GM21390 (cell line): ENCODE measurements around the gene VPS8.
"Not testable (repeated sequence)": the region's sequence is repeated elsewhere in the genome, so short reads cannot be mapped to it uniquely, and the experiment has no call there.

ENCODE experiments used
- ATAC-seq: cut with Tn5 transposase; IDR thresholded peaks from one replicate; pipeline ENCODE4 v1.9.1; 2021; ENCODE audit not compliant: unreplicated experiment

Gene VPS8

DNA sequence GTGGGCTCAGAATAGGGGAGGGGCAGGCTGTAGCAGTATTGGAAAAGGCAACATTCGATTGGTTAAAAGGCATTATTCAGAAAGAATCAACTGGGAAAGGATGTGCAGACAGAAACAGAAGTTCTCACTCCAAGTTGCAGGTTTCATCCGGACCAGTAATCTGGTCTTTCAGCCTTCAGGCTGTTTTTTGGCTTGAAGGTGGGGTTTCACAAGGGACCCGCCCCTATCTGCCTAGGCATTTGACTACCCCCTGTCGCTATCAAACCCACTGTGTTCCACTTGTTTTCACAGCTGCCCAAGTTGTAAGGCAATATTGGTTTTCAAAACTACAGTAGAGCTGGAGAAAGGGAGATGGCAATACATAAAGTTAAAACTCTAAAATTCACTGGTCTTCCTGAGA lies 96.9 kb downstream of the VPS8 start:
- ATAC-seq: no peak

- ATAC-seq: no peak
Measured at GRCh38 chr3:184910664-184911063, 98.7 kb downstream of the VPS8 start.

- no peak for ATAC-seq
Measured at GRCh38 chr3:184911570-184911969, 99.6 kb downstream of the VPS8 start.

DNA sequence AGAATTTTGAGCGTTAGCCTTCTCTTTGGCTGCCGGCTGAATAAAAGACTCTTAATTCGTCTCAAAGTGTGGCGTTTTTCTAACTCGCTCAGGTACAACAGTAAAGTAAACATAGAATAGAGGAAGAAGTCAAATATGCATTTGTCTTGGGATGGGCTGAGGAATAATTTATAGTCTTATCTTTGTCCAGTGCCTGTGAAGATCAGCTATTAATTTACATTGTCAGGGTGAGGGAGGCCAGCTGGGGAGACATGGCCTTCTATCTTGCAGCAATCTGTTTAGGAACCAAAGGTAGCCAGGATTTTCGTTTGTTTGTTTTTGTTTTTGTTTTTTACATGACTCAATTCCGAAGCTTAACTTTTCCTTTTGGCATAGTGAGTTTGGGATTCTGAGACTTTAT lies 100.2 kb downstream of the VPS8 start:
- no peak for ATAC-seq

GRCh38 chr3:184914628-184915027 lies 102.7 kb downstream of the VPS8 start:
- ATAC-seq: no peak

- ATAC-seq: no peak
Measured at GRCh38 chr3:184918750-184919149, 106.8 kb downstream of the VPS8 start.

DNA sequence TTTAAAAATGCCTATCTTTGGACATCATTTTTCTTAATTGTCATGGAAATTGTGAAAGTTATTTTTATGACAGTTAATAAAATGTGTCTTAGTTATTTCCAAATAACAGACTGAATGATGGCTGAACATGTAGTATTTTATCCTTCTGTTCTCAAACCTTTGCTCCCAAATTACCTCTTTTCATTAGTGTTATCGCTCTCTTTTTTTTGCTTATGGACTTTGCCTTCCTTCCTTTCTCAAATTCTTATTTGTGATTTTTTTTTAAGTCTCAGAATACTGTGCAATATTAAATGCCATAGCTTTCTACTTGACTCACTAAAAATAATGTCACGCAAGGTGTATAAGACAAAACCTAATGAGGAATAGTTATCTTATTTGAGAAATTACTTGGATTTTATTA lies 107.7 kb downstream of the VPS8 start:
- no peak for ATAC-seq

DNA sequence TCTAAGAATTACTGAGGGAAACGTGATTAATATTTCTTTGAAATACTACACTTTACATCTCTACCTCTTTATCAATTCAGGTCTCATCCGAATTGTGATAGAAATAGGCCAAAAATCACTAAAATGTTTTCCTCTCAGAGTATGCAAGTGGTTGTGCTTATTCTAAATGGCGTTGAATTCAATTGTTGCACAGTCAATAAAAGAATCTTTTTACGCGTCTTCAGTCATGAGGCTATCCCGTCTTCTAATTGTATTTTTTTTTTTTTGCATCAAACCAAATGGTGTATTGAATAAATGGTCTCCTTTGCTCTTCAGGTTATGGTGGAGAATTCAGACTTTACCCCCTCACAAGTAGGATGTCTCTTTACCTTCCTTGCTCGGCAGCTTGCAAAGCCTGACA lies 112.6 kb downstream of the VPS8 start:
- no peak for ATAC-seq

DNA sequence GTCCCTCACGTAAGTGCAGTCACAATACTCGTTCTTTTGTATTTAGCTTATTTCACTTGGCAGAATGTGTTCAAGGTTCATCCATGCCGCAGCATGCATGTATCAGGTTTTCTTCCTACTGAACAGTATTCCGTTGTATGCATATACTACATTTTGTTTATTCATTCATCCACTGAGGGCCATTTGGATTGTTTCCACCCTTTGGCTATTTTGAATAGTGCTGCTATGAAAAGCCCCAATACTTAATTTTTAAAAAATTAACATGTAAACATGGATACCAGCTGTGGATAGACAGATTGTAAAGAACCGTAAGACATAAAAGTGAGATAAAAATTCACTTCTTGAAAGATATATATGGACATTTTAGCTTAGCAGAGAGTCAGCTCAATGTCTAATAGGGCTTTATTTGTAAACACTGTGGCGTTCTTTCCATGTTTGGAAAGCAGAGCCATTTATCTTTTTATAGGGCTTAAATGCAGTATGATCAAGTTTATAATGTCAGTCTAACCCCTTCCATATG lies 115.9 kb downstream of the VPS8 start:
- ATAC-seq: no peak

- no peak for ATAC-seq
Measured at GRCh38 chr3:184932777-184933176, 120.8 kb downstream of the VPS8 start.

DNA sequence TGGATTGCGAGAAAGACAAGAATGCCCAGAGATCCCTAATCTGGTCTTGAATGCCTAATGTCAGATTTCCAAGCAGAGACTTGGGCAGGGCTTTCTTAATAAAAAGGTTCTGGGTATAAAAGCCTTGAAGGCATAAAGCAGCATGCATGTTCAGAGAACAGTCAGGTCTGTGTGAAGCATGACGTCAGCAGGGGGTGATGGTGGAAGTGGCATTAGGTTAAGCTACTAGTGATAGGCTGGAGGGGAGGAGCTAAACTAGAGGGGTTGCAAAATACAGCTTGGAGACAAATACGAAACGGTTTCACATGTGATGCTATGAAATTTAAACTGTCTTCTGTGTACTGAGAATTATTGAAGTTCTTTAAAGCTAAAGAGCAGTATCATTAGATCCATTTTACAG lies 125.6 kb downstream of the VPS8 start:
- ATAC-seq: no peak

GRCh38 chr3:184941408-184941807 lies 129.4 kb downstream of the VPS8 start:
- ATAC-seq: no peak

DNA sequence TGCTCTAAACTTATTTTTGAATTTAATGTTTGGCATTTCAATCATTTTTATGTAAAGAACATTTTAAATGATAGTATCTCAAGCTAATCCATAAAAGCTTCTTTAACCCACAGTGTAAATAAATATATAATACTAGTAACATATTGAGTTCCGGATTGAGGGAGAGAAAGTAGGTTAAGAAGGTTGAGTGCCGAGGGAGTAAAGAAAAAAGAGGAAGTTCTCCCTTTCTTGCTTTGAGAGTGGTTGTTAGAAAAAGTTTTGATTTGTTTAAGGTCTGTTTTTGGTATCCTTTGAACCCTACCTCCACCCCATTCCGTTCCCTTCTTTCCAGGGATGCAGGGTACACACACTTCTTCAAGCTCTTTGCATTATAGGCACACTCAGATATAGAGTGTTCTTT lies 130.8 kb downstream of the VPS8 start:
- no peak for ATAC-seq

DNA sequence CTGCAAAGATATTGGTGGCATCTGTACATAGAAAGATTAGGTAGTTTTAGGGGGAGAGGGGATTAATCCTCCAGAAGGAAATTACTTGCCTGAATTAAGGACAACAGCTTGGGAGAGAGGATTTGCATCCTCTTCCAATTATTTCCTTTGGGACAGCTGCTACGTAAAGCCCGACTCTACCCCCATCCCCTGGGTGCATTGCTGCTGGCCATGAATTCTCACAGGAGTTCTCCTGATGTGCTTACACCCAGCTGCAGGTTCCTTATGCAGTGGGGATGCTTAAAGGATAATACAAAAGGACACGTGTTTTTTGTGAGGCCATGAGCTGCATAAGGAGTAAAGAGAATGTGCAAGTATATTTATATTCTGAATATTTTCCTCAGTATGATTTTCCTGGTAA lies 132.3 kb downstream of the VPS8 start:
- ATAC-seq: no peak

- no peak for ATAC-seq
Measured at GRCh38 chr3:184945886-184946625, 134.1 kb downstream of the VPS8 start.

GRCh38 chr3:184946917-184947316 lies 135.0 kb downstream of the VPS8 start:
- ATAC-seq: no peak

DNA sequence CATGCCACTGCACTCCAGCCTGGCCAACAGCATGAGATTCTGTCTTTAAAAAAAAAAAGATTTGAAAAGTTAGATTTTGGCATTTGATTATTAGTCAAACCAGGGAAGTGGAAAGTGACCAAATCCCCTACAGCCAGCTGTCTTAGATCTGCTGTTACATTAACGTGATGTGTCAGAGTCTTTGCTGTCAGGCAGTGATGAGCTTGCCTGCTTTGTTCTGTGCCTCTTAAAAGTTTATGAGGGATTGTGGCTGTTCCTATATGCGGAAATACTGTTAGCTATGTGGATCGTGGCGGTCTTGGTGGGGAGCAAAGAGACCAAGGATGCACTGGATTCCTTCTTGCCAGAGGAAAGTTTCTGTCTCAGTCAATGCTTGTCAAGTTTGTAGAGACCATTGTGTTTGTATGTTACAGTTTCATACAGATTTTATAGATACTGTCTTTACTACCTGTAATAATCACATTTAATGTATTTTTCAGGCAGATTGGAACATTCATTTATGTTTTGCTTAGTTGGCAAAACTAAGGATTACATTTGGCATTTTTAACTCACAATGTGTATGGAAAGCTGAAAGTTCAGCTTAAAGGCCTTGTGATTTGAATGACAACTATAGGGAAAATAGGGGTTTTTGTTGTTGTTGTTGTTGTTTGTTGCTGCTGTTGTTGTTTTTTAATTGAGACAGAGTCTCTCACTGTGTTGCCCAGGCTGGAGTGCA lies 137.4 kb downstream of the VPS8 start:
- no peak for ATAC-seq

- ATAC-seq: not testable (repeated sequence)
Measured at GRCh38 chr3:184950816-184951215, 138.8 kb downstream of the VPS8 start.

DNA sequence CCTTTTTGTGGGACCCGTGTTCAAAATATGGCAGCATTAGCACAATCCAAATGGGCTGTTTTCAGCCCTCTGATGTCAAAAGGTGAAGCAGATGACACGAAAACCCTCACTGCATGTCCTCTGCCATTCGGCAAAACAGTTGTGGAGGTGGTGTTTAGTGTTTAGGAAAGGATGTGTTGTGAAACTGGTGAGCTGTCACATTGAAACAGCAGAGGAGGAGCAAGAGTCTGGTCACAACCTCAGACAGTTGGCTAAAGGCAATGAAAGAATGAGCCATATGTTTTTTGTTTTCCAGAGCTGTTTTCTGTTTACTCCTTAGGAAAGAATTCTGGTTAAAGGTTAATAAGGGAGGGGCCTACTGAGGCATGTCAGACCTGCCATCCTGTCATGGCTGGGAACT lies 140.7 kb downstream of the VPS8 start:
- no peak for ATAC-seq

GRCh38 chr3:184953401-184953800 lies 141.4 kb downstream of the VPS8 start:
- ATAC-seq: no peak

DNA sequence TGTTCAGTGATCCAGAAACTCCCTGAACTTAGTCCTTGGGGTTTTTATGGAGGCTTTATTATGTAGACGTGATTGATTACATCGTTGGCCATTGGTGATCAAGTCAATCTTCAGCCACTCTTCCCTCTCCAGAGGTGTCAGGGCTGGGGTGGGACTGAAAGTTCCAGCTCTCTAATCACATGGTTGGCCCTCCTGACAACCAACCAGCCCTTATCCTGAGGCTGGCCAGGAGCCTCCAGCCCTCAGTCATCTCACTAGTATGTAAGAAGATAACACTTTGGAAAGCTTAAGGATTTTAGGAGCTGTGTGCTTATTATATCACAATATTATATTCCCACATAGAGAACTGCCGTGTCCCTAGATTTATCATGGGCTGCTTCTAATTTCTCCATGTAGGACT lies 142.3 kb downstream of the VPS8 start:
- no peak for ATAC-seq

GRCh38 chr3:184954851-184955250 lies 142.9 kb downstream of the VPS8 start:
- not testable (repeated sequence) for ATAC-seq
